ENCODE measurements around the gene CTNNA3. TPM values are rescaled to one million over a fixed set of nuclear protein-coding genes. Genes with fewer than 3 reads are reported as not detected.

CTNNA3 gene
- total RNA-seq, 2 donors from 2014 or later, result 3.2 to 7.2 TPM

DNA sequence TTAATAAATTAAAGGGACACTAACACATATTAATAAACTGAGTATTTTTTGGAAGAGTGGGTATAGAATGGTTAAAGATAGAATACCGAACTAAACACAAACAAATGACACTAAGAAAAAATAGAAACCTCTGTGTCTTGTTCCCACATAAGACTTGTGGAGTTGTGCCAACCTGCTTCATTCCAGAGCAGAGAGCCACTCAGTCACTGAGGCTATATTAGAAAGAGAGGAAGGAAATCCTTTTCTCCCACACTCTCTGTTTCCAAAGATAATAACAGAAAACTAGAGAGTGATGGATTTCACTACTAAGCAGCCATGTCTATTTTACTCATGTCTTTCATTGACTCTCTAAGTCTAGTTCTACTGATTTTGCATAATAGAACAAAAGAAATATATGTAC is 26.0 kb downstream of the CTNNA3 start:
- TF ChIP-seq, protein P1, sequence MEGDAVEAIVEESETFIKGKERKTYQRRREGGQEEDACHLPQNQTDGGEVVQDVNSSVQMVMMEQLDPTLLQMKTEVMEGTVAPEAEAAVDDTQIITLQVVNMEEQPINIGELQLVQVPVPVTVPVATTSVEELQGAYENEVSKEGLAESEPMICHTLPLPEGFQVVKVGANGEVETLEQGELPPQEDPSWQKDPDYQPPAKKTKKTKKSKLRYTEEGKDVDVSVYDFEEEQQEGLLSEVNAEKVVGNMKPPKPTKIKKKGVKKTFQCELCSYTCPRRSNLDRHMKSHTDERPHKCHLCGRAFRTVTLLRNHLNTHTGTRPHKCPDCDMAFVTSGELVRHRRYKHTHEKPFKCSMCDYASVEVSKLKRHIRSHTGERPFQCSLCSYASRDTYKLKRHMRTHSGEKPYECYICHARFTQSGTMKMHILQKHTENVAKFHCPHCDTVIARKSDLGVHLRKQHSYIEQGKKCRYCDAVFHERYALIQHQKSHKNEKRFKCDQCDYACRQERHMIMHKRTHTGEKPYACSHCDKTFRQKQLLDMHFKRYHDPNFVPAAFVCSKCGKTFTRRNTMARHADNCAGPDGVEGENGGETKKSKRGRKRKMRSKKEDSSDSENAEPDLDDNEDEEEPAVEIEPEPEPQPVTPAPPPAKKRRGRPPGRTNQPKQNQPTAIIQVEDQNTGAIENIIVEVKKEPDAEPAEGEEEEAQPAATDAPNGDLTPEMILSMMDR (conservative IDR thresholded peaks at IDR 0.05), result no peak
- Histone ChIP-seq H3K27me3 (ENCODE audit: control insufficient read depth, insufficient read depth, low read length, poor library complexity, severe bottlenecking) (no peaks in the 10 kb centered on the region), H3K9me3 (ENCODE audit: control insufficient read depth, low read length) (no peaks in the 10 kb centered on the region), H3K4me3 (ENCODE audit: low read length) (no peak overlapping the region), H3K27ac (ENCODE audit: low read depth, low read length) (no peak overlapping the region), H3K36me3 (ENCODE audit: control insufficient read depth, insufficient read depth, low read length) (no peaks in the 10 kb centered on the region), H3K4me1 (ENCODE audit: control insufficient read depth, insufficient read depth, low read length) (peaks cover 5% of the 10 kb centered on the region), H3K9ac (ENCODE audit: extremely low read depth, low read length, poor library complexity, severe bottlenecking) (no peak overlapping the region)
- DNase-seq, result no peak
- Mint-ChIP-seq H3K36me3 (ENCODE audit: low read depth) (no peaks in the 10 kb centered on the region), H3K9me3 (no peaks in the 10 kb centered on the region), H3K27me3 (ENCODE audit: insufficient read depth) (no peaks in the 10 kb centered on the region), H3K4me1 (peaks cover 4% of the 10 kb centered on the region), H3K27ac (no peak overlapping the region), H3K4me3 (no peak overlapping the region)
- 100% methylated on average over 1 of the region's 1 CpG; no CpG with 5 or more reads in 1 of the 2 experiments for WGBS, 2 experiments (ENCODE audit: insufficient coverage in 1 of 2, insufficient read length in 1 of 2)

DNA sequence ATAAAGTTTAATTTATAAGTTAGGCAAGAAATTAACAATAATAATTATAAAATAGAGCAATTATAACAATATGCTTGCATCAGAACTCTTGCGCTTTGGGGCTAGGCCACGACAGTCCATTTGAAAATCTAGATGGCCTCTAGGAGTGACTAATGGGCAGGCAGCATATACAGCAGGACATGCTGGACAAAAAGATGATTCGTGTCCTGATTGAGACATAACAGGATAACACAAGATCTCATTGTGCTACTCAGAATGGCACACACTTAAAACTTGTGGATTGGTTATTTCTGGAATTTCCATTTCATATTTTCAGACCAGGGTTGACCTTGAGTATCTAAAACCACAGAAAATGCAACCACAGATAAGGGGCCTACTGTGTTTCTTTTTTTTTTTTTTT is 27.5 kb downstream of the CTNNA3 start:
- H3K4me1 ChIP-seq (ENCODE audit: control insufficient read depth, insufficient read depth, low read length), result peaks cover 6% of the 10 kb centered on the region
- no peak overlapping the region for H3K4me3 ChIP-seq (ENCODE audit: low read length)
- Mint-ChIP-seq H3K4me3 (no peak overlapping the region), H3K27ac (no peak overlapping the region), H3K4me1 (peaks cover 4% of the 10 kb centered on the region), H3K36me3 (ENCODE audit: low read depth) (no peaks in the 10 kb centered on the region), H3K9me3 (no peaks in the 10 kb centered on the region), H3K27me3 (ENCODE audit: insufficient read depth) (no peaks in the 10 kb centered on the region)
- no peaks in the 10 kb centered on the region for H3K27me3 ChIP-seq (ENCODE audit: control insufficient read depth, insufficient read depth, low read length, poor library complexity, severe bottlenecking)
- 89 to 100% methylated on average over 3 of the region's 3 CpGs for WGBS, 2 experiments (ENCODE audit: insufficient coverage in 1 of 2, insufficient read length in 1 of 2)
- no peaks in the 10 kb centered on the region for H3K9me3 ChIP-seq (ENCODE audit: control insufficient read depth, low read length)
- H3K36me3 ChIP-seq (ENCODE audit: control insufficient read depth, insufficient read depth, low read length), result no peaks in the 10 kb centered on the region
- TF ChIP-seq, protein P1 (conservative IDR thresholded peaks at IDR 0.05), result no peak
- H3K27ac ChIP-seq (ENCODE audit: low read depth, low read length), result no peak overlapping the region
- no peak for DNase-seq
- H3K9ac ChIP-seq (ENCODE audit: extremely low read depth, low read length, poor library complexity, severe bottlenecking), result no peak overlapping the region

DNA sequence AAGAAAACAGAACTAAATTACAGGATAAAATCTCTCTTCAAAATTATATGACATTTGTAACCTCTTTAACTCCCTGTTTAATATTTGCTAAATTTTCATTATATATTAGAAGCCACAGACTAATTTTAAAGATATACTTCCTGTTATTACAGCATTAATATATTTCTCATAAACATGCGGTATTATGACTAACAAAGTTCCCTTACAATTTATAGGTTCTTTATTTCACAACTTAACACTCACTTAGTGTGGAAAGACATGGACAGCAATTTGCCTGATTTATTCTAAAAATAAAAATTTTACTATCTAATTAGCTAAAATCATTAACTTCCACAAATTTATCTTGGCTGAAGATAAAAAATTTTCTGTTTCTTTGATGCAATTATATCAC is 29.0 kb downstream of the CTNNA3 start:
- no peak overlapping the region for H3K4me3 Mint-ChIP-seq
- WGBS, 2 experiments (ENCODE audit: insufficient coverage in 1 of 2, insufficient read length in 1 of 2), result 96 to 100% methylated on average over 1 of the region's 1 CpG

More for the DNA sequence above, 29.0 kb downstream of the CTNNA3 start:
- Histone ChIP-seq H3K9ac (ENCODE audit: extremely low read depth, low read length, poor library complexity, severe bottlenecking) (no peak overlapping the region), H3K4me1 (ENCODE audit: control insufficient read depth, insufficient read depth, low read length) (peaks cover 6% of the 10 kb centered on the region), H3K4me3 (ENCODE audit: low read length) (no peak overlapping the region), H3K36me3 (ENCODE audit: control insufficient read depth, insufficient read depth, low read length) (no peaks in the 10 kb centered on the region), H3K27ac (ENCODE audit: low read depth, low read length) (no peak overlapping the region), H3K9me3 (ENCODE audit: control insufficient read depth, low read length) (no peaks in the 10 kb centered on the region), H3K27me3 (ENCODE audit: control insufficient read depth, insufficient read depth, low read length, poor library complexity, severe bottlenecking) (no peaks in the 10 kb centered on the region)
- H3K9me3 Mint-ChIP-seq, result no peaks in the 10 kb centered on the region
- no peak for DNase-seq
- H3K27me3 Mint-ChIP-seq (ENCODE audit: insufficient read depth), result no peaks in the 10 kb centered on the region
- no peak overlapping the region for H3K27ac Mint-ChIP-seq
- no peaks in the 10 kb centered on the region for H3K36me3 Mint-ChIP-seq (ENCODE audit: low read depth)
- H3K4me1 Mint-ChIP-seq, result peaks cover 4% of the 10 kb centered on the region
- TF ChIP-seq, protein P1 (conservative IDR thresholded peaks at IDR 0.05), result no peak
